ENCODE results near the gene P3H2.

The P3H2 gene

GRCh38 chr3:190053919-190054672, 66.6 kb downstream of the P3H2 start:
- DNase-seq (ENCODE audit: low spot score) = no peak

GRCh38 chr3:190051641-190052040, 69.1 kb downstream of the P3H2 start:
- DNase-seq (ENCODE audit: low spot score) = no peak

- DNase-seq (ENCODE audit: low spot score) = no peak
Observed at GRCh38 chr3:190048932-190049441, 71.7 kb downstream of the P3H2 start.

- DNase-seq (ENCODE audit: low spot score) = no peak
Observed at GRCh38 chr3:190044974-190045373, 75.7 kb downstream of the P3H2 start.

- no peak for DNase-seq (ENCODE audit: low spot score)
Observed at GRCh38 chr3:190044142-190044541, 76.6 kb downstream of the P3H2 start.

GRCh38 chr3:190043741-190044140, 77.0 kb downstream of the P3H2 start:
- no peak for DNase-seq (ENCODE audit: low spot score)

GRCh38 chr3:190042558-190042957, 78.1 kb downstream of the P3H2 start:
- DNase-seq (ENCODE audit: low spot score) = no peak

- no peak for DNase-seq (ENCODE audit: low spot score)
Observed at GRCh38 chr3:190041333-190042041, 79.2 kb downstream of the P3H2 start.

- no peak for DNase-seq (ENCODE audit: low spot score)
Observed at GRCh38 chr3:190040145-190040544, 80.6 kb downstream of the P3H2 start.

GRCh38 chr3:190038050-190038933, 82.4 kb downstream of the P3H2 start:
- DNase-seq (ENCODE audit: low spot score) = no peak

- DNase-seq (ENCODE audit: low spot score) = no peak
Observed at GRCh38 chr3:190036631-190037030, 84.1 kb downstream of the P3H2 start.

GRCh38 chr3:190034446-190034845, 86.3 kb downstream of the P3H2 start:
- DNase-seq (ENCODE audit: low spot score) = no peak

- DNase-seq (ENCODE audit: low spot score) = no peak
Observed at GRCh38 chr3:190032923-190033322, 87.8 kb downstream of the P3H2 start.

- no peak for DNase-seq (ENCODE audit: low spot score)
Observed at GRCh38 chr3:190031887-190032752, 88.6 kb downstream of the P3H2 start.

GRCh38 chr3:190027116-190027515, 93.6 kb downstream of the P3H2 start:
- no peak for DNase-seq (ENCODE audit: low spot score)

- no peak for DNase-seq (ENCODE audit: low spot score)
Observed at GRCh38 chr3:190026154-190026553, 94.5 kb downstream of the P3H2 start.

- DNase-seq (ENCODE audit: low spot score) = no peak
Observed at GRCh38 chr3:190024912-190025311, 95.8 kb downstream of the P3H2 start.

GRCh38 chr3:190019844-190020243, 100.9 kb downstream of the P3H2 start:
- DNase-seq (ENCODE audit: low spot score) = no peak

GRCh38 chr3:190019006-190019405, 101.7 kb downstream of the P3H2 start:
- no peak for DNase-seq (ENCODE audit: low spot score)

GRCh38 chr3:190018460-190018859, 102.2 kb downstream of the P3H2 start:
- DNase-seq (ENCODE audit: low spot score) = no peak

- peak; percentile 27 for DNase-seq (ENCODE audit: low spot score)
Observed at GRCh38 chr3:190017521-190018288, 103.0 kb downstream of the P3H2 start.

Measured in D341Med (cell line).